ENCODE measurements around the gene MYLK.

Gene MYLK

GRCh38 chr3:123688241-123688747 is 195.8 kb downstream of the MYLK start:
- DNase-seq (ENCODE audit: low read depth in 1 of 2, low spot score in 1 of 2) = no peak
- Histone ChIP-seq H3K4me3 (replicated peaks; ENCODE audit: insufficient read depth, low read length) (no peak overlapping the region), H3K27ac (replicated peaks) (no peak overlapping the region), H3K27me3 (ENCODE audit: insufficient read depth, poor library complexity, severe bottlenecking) (peaks cover 5% of the 10 kb centered on the region)
- TF ChIP-seq CTCF (IDR thresholded peaks at IDR 0.05; ENCODE audit: insufficient read depth, low read length) = no peak
- TF ChIP-seq SPI1 (IDR thresholded peaks at IDR 0.05; ENCODE audit: borderline replicate concordance, low read depth) = no peak
- TF ChIP-seq POLR2AphosphoS5 (IDR thresholded peaks at IDR 0.05; ENCODE audit: low read depth) = no peak
- TF ChIP-seq REST (IDR thresholded peaks at IDR 0.05; ENCODE audit: insufficient replicate concordance, low read depth) = no peak
- no peak for TF ChIP-seq GABPA (IDR thresholded peaks at IDR 0.05; ENCODE audit: low read depth)

GRCh38 chr3:123687286-123687685 is 196.8 kb downstream of the MYLK start:
- TF ChIP-seq GABPA (IDR thresholded peaks at IDR 0.05; ENCODE audit: low read depth) (no peak), REST (IDR thresholded peaks at IDR 0.05; ENCODE audit: insufficient replicate concordance, low read depth) (no peak)
- H3K27me3 ChIP-seq (ENCODE audit: insufficient read depth, poor library complexity, severe bottlenecking) = peaks cover 5% of the 10 kb centered on the region
- H3K4me3 ChIP-seq (replicated peaks; ENCODE audit: insufficient read depth, low read length) = no peak overlapping the region
- H3K27ac ChIP-seq (replicated peaks) = no peak overlapping the region
- DNase-seq (ENCODE audit: low read depth in 1 of 2, low spot score in 1 of 2) = no peak

GRCh38 chr3:123686251-123686650 is 197.9 kb downstream of the MYLK start:
- DNase-seq (ENCODE audit: low read depth in 1 of 2, low spot score in 1 of 2) = no peak
- no peak overlapping the region for H3K27ac ChIP-seq (replicated peaks)
- H3K27me3 ChIP-seq (ENCODE audit: insufficient read depth, poor library complexity, severe bottlenecking) = peaks cover 3% of the 10 kb centered on the region
- TF ChIP-seq SPI1 (IDR thresholded peaks at IDR 0.05; ENCODE audit: borderline replicate concordance, low read depth) (no peak), POLR2AphosphoS5 (IDR thresholded peaks at IDR 0.05; ENCODE audit: low read depth) (no peak), CTCF (IDR thresholded peaks at IDR 0.05; ENCODE audit: insufficient read depth, low read length) (no peak), REST (IDR thresholded peaks at IDR 0.05; ENCODE audit: insufficient replicate concordance, low read depth) (no peak), GABPA (IDR thresholded peaks at IDR 0.05; ENCODE audit: low read depth) (no peak)
- no peak overlapping the region for H3K4me3 ChIP-seq (replicated peaks; ENCODE audit: insufficient read depth, low read length)

Measured in HL-60 (cell line).